ENCODE results near the gene DUOXA1. TPM values are rescaled to one million over a fixed set of nuclear protein-coding genes. Genes with fewer than 3 reads are reported as not detected.

Gene DUOXA1
- total and polyA plus RNA-seq, 5 donors from 2014 or later: not detected

- Mint-ChIP-seq H3K4me1 (peaks cover 0 to 3% (median 0%) of the 10 kb centered on the region in 4 donors), H3K27me3 (peaks cover 9% of the 10 kb centered on the region), H3K4me3 (no peak overlapping the region), H3K27ac (no peak overlapping the region), H3K9me3 (no peaks in the 10 kb centered on the region), H3K36me3 (no peaks in the 10 kb centered on the region)
- Histone ChIP-seq H3K27ac (ENCODE audit: insufficient read depth, low read length, poor library complexity, severe bottlenecking) (no peak overlapping the region), H3K4me3 (ENCODE audit: low read depth, low read length) (no peak overlapping the region), H3K36me3 (ENCODE audit: control insufficient read depth, insufficient read depth, low read length) (no peaks in the 10 kb centered on the region), H3K4me1 (ENCODE audit: control insufficient read depth, insufficient read depth, low read length, poor library complexity, severe bottlenecking) (no peaks in the 10 kb centered on the region), H3K9me3 (ENCODE audit: control insufficient read depth in 2 of 2, low read length in 2 of 2) (no peaks in the 10 kb centered on the region), H3K27me3 (ENCODE audit: control insufficient read depth, insufficient read depth, low read length) (no peaks in the 10 kb centered on the region)
- ATAC-seq (ENCODE audit: low read depth in 2 of 2): no peak
- no peak for DNase-seq
Observed at GRCh38 chr15:45097466-45097865, 32.2 kb downstream of the DUOXA1 start.

DNA sequence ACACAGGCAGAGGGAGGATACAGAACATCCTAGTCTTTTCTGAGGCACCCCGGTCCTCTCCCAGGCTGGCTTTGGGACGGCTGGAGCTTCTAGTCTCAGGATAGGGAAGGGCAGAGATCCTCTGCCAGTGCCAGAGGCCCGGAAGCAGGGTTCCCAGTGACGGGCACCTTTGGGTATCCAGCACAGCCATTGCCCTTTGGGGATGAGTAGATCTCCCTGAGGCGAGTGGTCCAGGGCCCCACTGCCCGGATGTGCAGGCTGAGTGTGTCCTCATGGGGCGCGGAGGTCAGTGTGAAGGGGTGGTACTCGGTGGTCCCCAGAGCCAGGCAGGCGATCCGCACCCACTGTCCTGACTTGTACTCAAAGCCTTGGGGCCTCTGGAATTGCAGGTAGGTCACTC is 34.0 kb downstream of the DUOXA1 start:
- H3K36me3 Mint-ChIP-seq: no peaks in the 10 kb centered on the region
- H3K9me3 Mint-ChIP-seq: peaks cover 0 to 4% (median 0%) of the 10 kb centered on the region in 7 donors
- Histone ChIP-seq H3K4me1 (ENCODE audit: control insufficient read depth, insufficient read depth, low read length, poor library complexity, severe bottlenecking) (no peaks in the 10 kb centered on the region), H3K27ac (ENCODE audit: insufficient read depth, low read length, poor library complexity, severe bottlenecking) (no peak overlapping the region), H3K4me3 (ENCODE audit: low read depth, low read length) (no peak overlapping the region), H3K27me3 (ENCODE audit: control insufficient read depth, insufficient read depth, low read length) (peaks cover 3% of the 10 kb centered on the region), H3K9me3 (ENCODE audit: control insufficient read depth in 2 of 2, low read length in 2 of 2) (no peaks in the 10 kb centered on the region), H3K36me3 (ENCODE audit: control insufficient read depth, insufficient read depth, low read length) (no peaks in the 10 kb centered on the region)
- peaks cover 8% of the 10 kb centered on the region for H3K27me3 Mint-ChIP-seq
- DNase-seq: no peak
- no peak overlapping the region for H3K4me3 Mint-ChIP-seq
- ATAC-seq (ENCODE audit: low read depth in 2 of 2): no peak
- no peaks in the 10 kb centered on the region for H3K4me1 Mint-ChIP-seq
- H3K27ac Mint-ChIP-seq: no peak overlapping the region

- Mint-ChIP-seq H3K27me3 (peaks cover 15% of the 10 kb centered on the region), H3K36me3 (no peaks in the 10 kb centered on the region), H3K9me3 (peaks cover 0 to 4% (median 0%) of the 10 kb centered on the region in 7 donors), H3K4me3 (no peak overlapping the region), H3K27ac (no peak overlapping the region), H3K4me1 (no peaks in the 10 kb centered on the region)
- DNase-seq (no peak), ATAC-seq (ENCODE audit: low read depth in 2 of 2) (no peak)
- no peak overlapping the region for H3K27ac ChIP-seq (ENCODE audit: insufficient read depth, low read length, poor library complexity, severe bottlenecking)
- no peaks in the 10 kb centered on the region for H3K9me3 ChIP-seq (ENCODE audit: control insufficient read depth in 2 of 2, low read length in 2 of 2)
- no peaks in the 10 kb centered on the region for H3K36me3 ChIP-seq (ENCODE audit: control insufficient read depth, insufficient read depth, low read length)
- no peak overlapping the region for H3K4me3 ChIP-seq (ENCODE audit: low read depth, low read length)
- no peaks in the 10 kb centered on the region for H3K4me1 ChIP-seq (ENCODE audit: control insufficient read depth, insufficient read depth, low read length, poor library complexity, severe bottlenecking)
- peaks cover 3% of the 10 kb centered on the region for H3K27me3 ChIP-seq (ENCODE audit: control insufficient read depth, insufficient read depth, low read length)
Observed at GRCh38 chr15:45094358-45094730, 35.3 kb downstream of the DUOXA1 start.

DNA sequence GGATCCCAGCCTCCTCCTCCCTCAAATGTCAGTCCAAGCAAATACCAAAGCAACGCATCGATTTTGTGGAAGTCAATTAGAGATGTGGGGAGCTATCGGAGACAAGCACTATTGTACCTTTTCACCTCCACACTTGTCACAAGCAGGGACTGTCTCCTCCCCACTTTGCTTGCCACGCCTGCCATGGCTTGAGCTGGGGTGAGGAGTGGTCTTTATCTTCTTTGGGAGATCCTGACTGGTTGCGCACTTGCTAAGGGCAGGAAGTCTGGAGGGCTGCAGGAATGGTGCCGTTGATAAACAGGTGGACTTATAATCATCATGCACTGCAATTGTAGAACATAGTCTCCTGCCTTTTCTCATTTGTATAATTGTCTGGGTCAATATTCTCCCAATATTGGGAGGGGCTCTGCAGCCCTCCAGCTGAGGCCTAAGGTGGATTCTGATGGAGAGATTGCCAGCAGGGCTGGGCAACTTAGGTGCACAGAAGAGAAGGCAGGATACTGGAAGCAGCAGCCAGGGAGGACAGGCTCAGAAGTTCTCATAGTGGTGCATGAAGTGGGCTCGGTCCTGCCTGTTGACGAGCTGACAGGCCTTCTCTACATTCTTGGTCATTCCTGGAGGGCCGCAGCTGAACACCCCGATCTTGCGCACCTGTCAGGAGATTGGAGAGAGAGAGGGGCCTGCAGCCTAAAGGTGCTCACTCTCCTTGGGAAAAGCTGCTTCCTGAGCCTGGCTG is 35.9 kb downstream of the DUOXA1 start:
- no peaks in the 10 kb centered on the region for H3K4me1 Mint-ChIP-seq
- Histone ChIP-seq H3K4me3 (ENCODE audit: low read depth, low read length) (no peak overlapping the region), H3K27me3 (ENCODE audit: control insufficient read depth, insufficient read depth, low read length) (peaks cover 3% of the 10 kb centered on the region), H3K27ac (ENCODE audit: insufficient read depth, low read length, poor library complexity, severe bottlenecking) (no peak overlapping the region), H3K4me1 (ENCODE audit: control insufficient read depth, insufficient read depth, low read length, poor library complexity, severe bottlenecking) (no peaks in the 10 kb centered on the region), H3K9me3 (ENCODE audit: control insufficient read depth in 2 of 2, low read length in 2 of 2) (no peaks in the 10 kb centered on the region), H3K36me3 (ENCODE audit: control insufficient read depth, insufficient read depth, low read length) (no peaks in the 10 kb centered on the region)
- peaks cover 15% of the 10 kb centered on the region for H3K27me3 Mint-ChIP-seq
- H3K36me3 Mint-ChIP-seq: no peaks in the 10 kb centered on the region
- H3K4me3 Mint-ChIP-seq: no peak overlapping the region
- no peak overlapping the region for H3K27ac Mint-ChIP-seq
- ATAC-seq (ENCODE audit: low read depth in 2 of 2) (no peak), DNase-seq (no peak)
- H3K9me3 Mint-ChIP-seq: peaks cover 0 to 4% (median 0%) of the 10 kb centered on the region in 7 donors

- no peaks in the 10 kb centered on the region for H3K4me1 Mint-ChIP-seq
- no peak for DNase-seq
- Histone ChIP-seq H3K9me3 (ENCODE audit: control insufficient read depth in 2 of 2, low read length in 2 of 2) (no peaks in the 10 kb centered on the region), H3K27ac (ENCODE audit: insufficient read depth, low read length, poor library complexity, severe bottlenecking) (no peak overlapping the region), H3K4me3 (ENCODE audit: low read depth, low read length) (no peak overlapping the region), H3K4me1 (ENCODE audit: control insufficient read depth, insufficient read depth, low read length, poor library complexity, severe bottlenecking) (no peaks in the 10 kb centered on the region), H3K27me3 (ENCODE audit: control insufficient read depth, insufficient read depth, low read length) (peaks cover 3% of the 10 kb centered on the region), H3K36me3 (ENCODE audit: control insufficient read depth, insufficient read depth, low read length) (no peaks in the 10 kb centered on the region)
- H3K27me3 Mint-ChIP-seq: peaks cover 19% of the 10 kb centered on the region
- ATAC-seq (ENCODE audit: low read depth in 2 of 2): no peak
- no peak overlapping the region for H3K27ac Mint-ChIP-seq
- H3K4me3 Mint-ChIP-seq: no peak overlapping the region
- H3K9me3 Mint-ChIP-seq: peaks cover 0 to 4% (median 0%) of the 10 kb centered on the region in 7 donors
- H3K36me3 Mint-ChIP-seq: no peaks in the 10 kb centered on the region
Observed at GRCh38 chr15:45093013-45093412, 36.7 kb downstream of the DUOXA1 start.

- no peak for ATAC-seq (ENCODE audit: low read depth in 2 of 2)
- H3K9me3 Mint-ChIP-seq: peaks cover 0 to 4% (median 0%) of the 10 kb centered on the region in 7 donors
- H3K27ac ChIP-seq (ENCODE audit: insufficient read depth, low read length, poor library complexity, severe bottlenecking): no peak overlapping the region
- no peaks in the 10 kb centered on the region for H3K36me3 ChIP-seq (ENCODE audit: control insufficient read depth, insufficient read depth, low read length)
- H3K9me3 ChIP-seq (ENCODE audit: control insufficient read depth in 2 of 2, low read length in 2 of 2): no peaks in the 10 kb centered on the region
- H3K4me1 Mint-ChIP-seq: no peaks in the 10 kb centered on the region
- H3K27me3 ChIP-seq (ENCODE audit: control insufficient read depth, insufficient read depth, low read length): peaks cover 7% of the 10 kb centered on the region
- H3K36me3 Mint-ChIP-seq: no peaks in the 10 kb centered on the region
- H3K4me3 ChIP-seq (ENCODE audit: low read depth, low read length): no peak overlapping the region
- no peak overlapping the region for H3K27ac Mint-ChIP-seq
- H3K4me3 Mint-ChIP-seq: no peak overlapping the region
- H3K27me3 Mint-ChIP-seq: peaks cover 32% of the 10 kb centered on the region
- no peak for DNase-seq
- no peaks in the 10 kb centered on the region for H3K4me1 ChIP-seq (ENCODE audit: control insufficient read depth, insufficient read depth, low read length, poor library complexity, severe bottlenecking)
Observed at GRCh38 chr15:45091576-45091975, 38.1 kb downstream of the DUOXA1 start.

DNA sequence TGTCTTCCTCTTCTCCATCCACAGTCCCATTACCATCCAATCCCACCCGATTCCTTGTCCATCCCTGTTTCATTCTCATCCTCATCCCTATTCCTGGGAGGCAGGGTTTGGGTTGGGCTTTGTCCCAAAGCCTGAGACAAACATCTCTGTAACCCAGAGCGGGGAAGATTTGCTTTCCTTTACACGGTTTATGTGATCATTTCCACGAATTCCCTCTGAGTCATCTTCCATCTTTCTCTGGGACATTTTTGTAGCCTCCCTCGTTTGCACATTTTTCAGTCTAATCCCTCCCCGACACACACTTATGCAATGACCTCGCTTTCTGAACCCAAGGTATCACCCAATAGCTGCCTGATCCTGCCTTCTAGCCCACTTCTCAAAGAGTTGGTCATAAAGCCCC is 38.5 kb downstream of the DUOXA1 start:
- ATAC-seq (ENCODE audit: low read depth in 2 of 2): no peak
- H3K27ac ChIP-seq (ENCODE audit: insufficient read depth, low read length, poor library complexity, severe bottlenecking): no peak overlapping the region
- Mint-ChIP-seq H3K4me3 (no peak overlapping the region), H3K4me1 (no peaks in the 10 kb centered on the region), H3K9me3 (peaks cover 0 to 4% (median 0%) of the 10 kb centered on the region in 7 donors), H3K27ac (no peak overlapping the region), H3K36me3 (no peaks in the 10 kb centered on the region), H3K27me3 (peaks cover 32% of the 10 kb centered on the region)
- no peak for DNase-seq
- H3K9me3 ChIP-seq (ENCODE audit: control insufficient read depth in 2 of 2, low read length in 2 of 2): no peaks in the 10 kb centered on the region
- H3K36me3 ChIP-seq (ENCODE audit: control insufficient read depth, insufficient read depth, low read length): no peaks in the 10 kb centered on the region
- no peak overlapping the region for H3K4me3 ChIP-seq (ENCODE audit: low read depth, low read length)
- no peaks in the 10 kb centered on the region for H3K4me1 ChIP-seq (ENCODE audit: control insufficient read depth, insufficient read depth, low read length, poor library complexity, severe bottlenecking)
- H3K27me3 ChIP-seq (ENCODE audit: control insufficient read depth, insufficient read depth, low read length): peaks cover 7% of the 10 kb centered on the region

- H3K36me3 Mint-ChIP-seq: no peaks in the 10 kb centered on the region
- ATAC-seq (ENCODE audit: low read depth in 2 of 2) (no peak), DNase-seq (no peak)
- no peaks in the 10 kb centered on the region for H3K4me1 Mint-ChIP-seq
- no peak overlapping the region for H3K27ac Mint-ChIP-seq
- no peaks in the 10 kb centered on the region for H3K4me1 ChIP-seq (ENCODE audit: control insufficient read depth, insufficient read depth, low read length, poor library complexity, severe bottlenecking)
- H3K4me3 Mint-ChIP-seq: no peak overlapping the region
- H3K9me3 ChIP-seq (ENCODE audit: control insufficient read depth in 2 of 2, low read length in 2 of 2): no peaks in the 10 kb centered on the region
- H3K4me3 ChIP-seq (ENCODE audit: low read depth, low read length): no peak overlapping the region
- H3K27me3 Mint-ChIP-seq: peaks cover 38% of the 10 kb centered on the region
- no peaks in the 10 kb centered on the region for H3K36me3 ChIP-seq (ENCODE audit: control insufficient read depth, insufficient read depth, low read length)
- peaks cover 0 to 4% (median 0%) of the 10 kb centered on the region in 7 donors for H3K9me3 Mint-ChIP-seq
- H3K27me3 ChIP-seq (ENCODE audit: control insufficient read depth, insufficient read depth, low read length): peaks cover 10% of the 10 kb centered on the region
- no peak overlapping the region for H3K27ac ChIP-seq (ENCODE audit: insufficient read depth, low read length, poor library complexity, severe bottlenecking)
Observed at GRCh38 chr15:45089712-45090373, 39.8 kb downstream of the DUOXA1 start.
